Spleen (tissue), 7 donors: Measurements from ENCODE around the gene GPR27.

Experiments
- CTCF ChIP-seq, 11 experiments: fragments of 200-600 bp in 7 of 11; fragments of 450-650 bp in 4 of 11; sonication (generic) in 4 of 11; IDR thresholded peaks in 8 of 11; conservative IDR thresholded peaks in 3 of 11; 1 replicate in 7 of 11; 2 replicates in 4 of 11; pipeline versions ENCODE4 v1.4.0 to v1.8.0; 2016 to 2021; ENCODE audit warnings: antibody characterized with exemption in 11 of 11, inconsistent platforms in 4 of 11, mild to moderate bottlenecking in 1 of 11
- POLR2A ChIP-seq, 3 donors: fragments of 450-650 bp; IDR thresholded peaks; one replicate each; pipeline ENCODE4 v1.5.1; 2017; ENCODE audit warnings: antibody characterized with exemption in 3 of 3, mild to moderate bottlenecking in 1 of 3
- POLR2AphosphoS5 ChIP-seq, 3 donors: sonication (generic); formaldehyde crosslinking; IDR thresholded peaks; one replicate each; pipeline ENCODE4 v1.5.1; 2017; ENCODE audit warnings: antibody characterized with exemption in 3 of 3
- donor health status: DM: no; HTN: no; CAD: no; lungs with moderate emphysema.
- donor health status: DM: no; HTN: no; CAD: no.
- donor health status: DM: no; HTN: no; CAD: no.

DNA sequence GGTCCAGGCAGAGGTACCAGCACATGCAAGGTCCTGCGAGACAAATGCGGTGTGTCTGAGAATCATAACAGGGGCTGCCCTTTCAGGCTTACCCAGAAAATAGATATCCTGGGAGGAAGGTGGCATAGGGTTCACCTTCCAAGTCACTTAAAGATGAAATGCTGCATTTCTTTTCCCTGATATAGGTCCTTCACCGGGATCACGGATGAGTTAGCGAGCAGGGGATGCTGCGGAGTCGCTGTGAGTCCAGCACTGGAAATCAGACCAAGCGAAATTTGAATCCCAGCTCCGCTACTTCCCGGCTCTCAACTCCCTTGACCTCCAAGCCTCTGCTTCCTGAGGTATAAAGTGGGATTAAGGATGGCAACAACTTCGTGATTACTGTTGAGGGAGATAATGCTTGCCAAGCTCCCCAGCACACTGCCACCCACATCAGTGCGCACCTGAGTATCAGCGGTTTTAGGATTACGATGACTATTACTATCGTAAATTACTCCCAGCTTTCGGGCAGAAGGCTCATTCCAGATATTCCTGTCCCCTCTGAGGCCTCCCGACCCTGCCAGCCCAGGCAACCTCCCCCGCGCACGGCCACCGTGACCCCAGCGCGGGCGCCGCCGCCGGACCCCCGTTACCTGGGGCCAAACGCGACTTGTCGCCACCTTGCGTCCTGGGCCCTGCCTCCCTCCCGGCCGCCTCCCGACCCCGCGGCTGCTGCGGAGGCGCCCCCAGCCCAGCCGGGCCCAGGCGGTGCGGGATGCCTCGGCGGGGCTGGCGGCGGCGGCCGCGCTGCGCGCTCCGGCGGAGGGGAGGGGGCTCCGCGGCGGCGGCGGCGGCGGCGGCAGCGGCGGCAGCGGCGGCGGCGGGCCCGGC, 589 bp upstream of the GPR27 start:
- TF ChIP-seq POLR2AphosphoS5 (IDR thresholded peaks at IDR 0.05) (no peak), CTCF (IDR thresholded peaks at IDR 0.05 in 8 of 11, conservative IDR thresholded peaks at IDR 0.05 in 3 of 11) (no peak), POLR2A (IDR thresholded peaks at IDR 0.05) (no peak)
